GM19351 (cell line): ENCODE data around the gene CSNK1G3.
A peak's percentile ranks its signal among the peaks of the same experiment; 100 is the strongest.

ENCODE experiments used
- ATAC-seq: cut with Tn5 transposase; IDR thresholded peaks from one replicate; pipeline ENCODE4 v1.9.1; 2021; ENCODE audit warnings: mild to moderate bottlenecking, moderate library complexity; ENCODE audit not compliant: unreplicated experiment

CSNK1G3 gene

DNA sequence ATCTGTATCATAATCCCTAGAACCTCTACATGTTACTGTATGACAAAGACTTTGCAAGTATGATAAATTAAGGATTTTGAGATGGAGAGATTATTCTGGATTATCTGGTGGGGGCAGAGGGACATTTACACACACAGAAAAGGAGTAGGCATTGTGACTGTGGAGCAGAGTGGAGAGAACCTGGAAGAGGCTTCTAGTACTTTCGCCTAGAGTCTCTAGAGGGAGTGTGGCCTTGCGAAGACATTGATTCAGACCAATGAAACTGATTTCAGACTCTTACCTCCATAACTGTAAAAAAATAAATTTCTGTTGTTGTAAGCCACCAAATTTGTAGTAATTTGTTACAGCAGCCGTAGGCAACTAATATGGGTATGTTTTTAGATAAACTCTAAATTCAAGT is 45.9 kb downstream of the CSNK1G3 start:
- ATAC-seq, result no peak

DNA sequence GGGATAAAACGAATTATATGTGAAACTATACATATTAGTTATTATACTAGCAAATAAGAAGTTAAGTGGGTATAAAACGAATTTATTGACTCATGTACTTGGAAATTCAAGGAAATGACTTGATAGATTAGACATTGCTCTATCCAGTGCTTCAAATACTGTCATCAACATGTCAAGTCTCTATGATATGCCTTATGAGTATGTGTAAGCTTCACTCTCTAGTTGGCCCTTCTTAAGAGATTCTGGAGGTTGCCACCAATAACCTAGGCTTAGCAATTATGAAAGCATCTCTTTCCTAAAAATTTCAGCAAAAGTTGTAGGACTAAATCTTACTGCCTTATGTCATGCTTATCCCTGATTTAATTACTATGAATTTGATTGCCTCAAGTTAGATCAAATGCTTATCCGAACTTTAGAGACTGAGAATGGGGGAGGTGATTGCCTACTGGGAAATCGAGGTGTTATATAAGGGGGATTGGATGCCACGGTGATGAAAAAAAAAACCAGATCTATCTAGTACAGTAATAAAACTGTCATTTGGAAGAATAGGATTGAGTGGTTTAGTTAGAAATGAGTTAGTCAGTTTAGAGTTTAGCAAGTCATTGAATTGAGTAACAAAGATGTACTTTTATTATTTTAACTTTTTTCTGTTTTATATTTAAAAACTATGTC is 46.9 kb downstream of the CSNK1G3 start:
- ATAC-seq, result no peak

DNA sequence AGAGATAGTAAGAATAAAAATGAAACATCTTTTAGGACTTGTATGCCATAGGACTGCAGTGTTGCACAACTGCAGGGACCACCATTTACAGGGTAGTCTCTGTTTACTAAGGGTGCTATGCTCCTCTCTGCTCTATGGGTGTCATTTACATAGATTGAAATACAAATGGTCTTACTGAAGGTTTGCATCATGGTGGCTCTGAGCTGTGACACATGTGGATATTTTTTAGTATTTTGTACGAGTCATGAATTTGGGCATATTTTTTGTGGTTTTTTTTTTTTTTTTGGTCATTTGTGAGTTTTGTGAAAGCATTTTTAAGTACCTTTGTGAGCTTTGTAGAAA is 47.4 kb downstream of the CSNK1G3 start:
- ATAC-seq, result no peak

DNA sequence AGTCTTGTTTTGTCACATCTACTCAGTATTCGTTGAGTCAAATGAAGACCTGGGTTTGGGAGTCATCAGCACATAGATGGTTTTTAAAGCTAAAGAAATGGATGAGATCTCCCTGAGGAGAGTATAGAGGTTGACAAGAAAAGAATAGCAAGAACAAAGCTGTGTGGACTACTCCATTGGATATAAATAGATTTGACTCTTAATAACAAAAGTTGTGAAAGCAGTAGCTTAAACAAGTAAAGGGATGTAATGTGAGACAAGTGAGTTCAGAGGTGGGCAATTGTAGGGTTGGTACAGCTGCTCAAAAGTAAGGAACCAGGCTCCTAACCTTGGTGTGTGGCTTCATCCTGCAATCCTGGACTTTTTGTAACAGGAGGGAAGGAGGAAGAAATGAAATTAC is 49.3 kb downstream of the CSNK1G3 start:
- no peak for ATAC-seq

DNA sequence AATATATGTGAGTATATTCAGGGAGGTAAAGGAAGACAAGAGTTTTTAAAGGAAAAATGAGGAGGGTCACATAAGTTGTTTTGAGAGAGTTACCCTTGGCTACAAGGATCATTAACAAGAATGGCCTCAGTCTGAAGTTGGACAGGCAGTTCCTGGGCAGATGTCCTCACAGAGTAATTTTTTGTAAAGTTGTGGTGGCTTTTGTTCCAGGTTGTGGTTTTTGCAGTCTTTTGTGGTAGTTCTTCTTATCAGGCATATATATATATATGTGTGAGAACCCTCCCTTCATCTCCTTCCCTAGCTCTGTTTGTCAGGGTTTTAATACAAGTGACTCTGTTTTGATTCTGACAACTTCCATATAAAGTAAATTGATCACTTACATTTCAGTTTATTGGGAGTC is 60.0 kb downstream of the CSNK1G3 start:
- peak; percentile 63 for ATAC-seq

DNA sequence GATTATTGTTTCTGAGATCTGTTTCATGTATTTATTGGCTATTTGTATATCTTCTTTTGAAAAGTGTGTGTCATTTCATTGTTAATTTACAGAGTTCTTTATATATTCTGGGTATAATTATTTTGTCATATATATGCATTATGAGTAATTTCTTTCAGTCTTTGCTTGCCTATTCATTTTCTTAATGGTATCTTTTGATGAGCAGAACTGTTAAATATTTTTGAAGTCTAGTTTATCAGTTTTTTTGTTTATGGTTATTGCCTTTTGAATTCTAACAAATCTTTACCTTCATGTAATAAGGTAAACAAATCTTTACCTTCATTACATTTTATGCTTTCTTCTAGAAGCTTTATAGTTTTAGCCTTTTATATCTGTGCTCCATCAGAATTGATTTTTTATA is 66.4 kb downstream of the CSNK1G3 start:
- no peak for ATAC-seq

DNA sequence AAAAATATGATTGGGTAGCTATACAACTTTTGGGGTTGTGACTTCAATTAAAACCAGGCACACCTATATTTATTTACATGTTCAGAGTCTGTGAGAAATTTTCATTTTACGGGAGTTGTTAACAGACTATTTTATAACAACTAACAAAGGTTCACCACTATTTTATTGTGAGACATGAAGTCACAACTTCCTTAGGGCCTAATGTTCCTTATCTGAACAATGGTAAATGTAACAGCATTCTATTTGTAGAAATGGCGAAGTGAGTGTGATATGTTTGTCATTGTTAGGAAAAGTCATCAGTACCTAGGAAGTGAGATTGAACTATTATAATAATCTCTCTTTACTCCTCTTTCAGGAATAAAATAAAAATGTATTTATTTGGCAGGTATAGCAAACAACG is 67.4 kb downstream of the CSNK1G3 start:
- no peak for ATAC-seq

GRCh38 chr5:123582550-123583285 is 70.7 kb downstream of the CSNK1G3 start:
- ATAC-seq, result no peak

DNA sequence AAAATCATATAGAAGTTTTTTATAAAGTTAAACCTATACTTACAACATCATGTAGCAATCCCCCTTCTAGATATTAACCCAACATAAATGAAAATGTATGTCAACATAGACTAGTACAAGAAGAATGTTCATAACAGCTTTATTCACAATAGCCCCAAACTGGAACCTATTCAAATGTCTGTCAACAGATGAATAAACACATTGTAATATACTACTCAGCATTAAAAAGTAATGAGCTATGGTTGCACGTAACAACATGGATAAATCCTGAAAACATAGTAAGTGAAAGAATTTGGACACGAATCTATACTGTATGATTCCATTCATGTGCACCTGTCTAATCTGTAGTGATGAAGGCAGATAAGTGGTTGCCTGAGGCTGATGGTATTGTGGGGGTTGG is 73.9 kb downstream of the CSNK1G3 start:
- no peak for ATAC-seq

GRCh38 chr5:123594434-123594833 is 82.5 kb downstream of the CSNK1G3 start:
- ATAC-seq, result no peak

- no peak for ATAC-seq
Measured at GRCh38 chr5:123597018-123597417, 85.0 kb downstream of the CSNK1G3 start.

DNA sequence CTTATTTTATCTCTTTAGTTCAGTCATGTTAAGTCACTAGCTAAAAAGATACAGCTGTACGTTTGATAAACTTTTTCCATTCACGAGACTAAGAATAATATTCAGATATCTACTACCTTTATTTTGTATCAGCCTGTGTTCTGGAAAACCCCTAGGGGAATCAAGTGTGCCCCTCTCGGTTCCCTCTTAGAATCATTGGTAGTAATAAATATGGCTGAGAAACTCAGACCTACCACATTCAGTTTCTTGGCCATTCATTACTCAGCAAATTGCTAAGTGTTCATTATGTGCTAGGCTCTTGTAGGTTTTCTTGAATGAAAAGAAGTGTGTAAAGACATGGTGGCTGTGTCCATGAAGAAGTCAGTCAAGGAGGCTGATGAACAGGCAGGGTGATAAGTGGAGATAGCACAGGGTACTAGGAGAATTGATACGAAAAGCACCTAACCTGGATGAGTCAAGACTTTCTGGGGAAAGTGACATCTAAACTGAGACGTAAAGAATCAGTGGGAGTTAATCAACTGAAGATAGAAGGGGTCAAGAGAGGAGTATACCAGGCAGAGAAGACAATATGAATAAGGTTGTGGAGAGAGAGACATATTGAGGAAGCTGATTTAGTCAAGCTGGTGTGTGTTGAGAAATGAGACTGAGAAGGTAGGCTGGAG is 86.2 kb downstream of the CSNK1G3 start:
- peak; percentile 52 for ATAC-seq

DNA sequence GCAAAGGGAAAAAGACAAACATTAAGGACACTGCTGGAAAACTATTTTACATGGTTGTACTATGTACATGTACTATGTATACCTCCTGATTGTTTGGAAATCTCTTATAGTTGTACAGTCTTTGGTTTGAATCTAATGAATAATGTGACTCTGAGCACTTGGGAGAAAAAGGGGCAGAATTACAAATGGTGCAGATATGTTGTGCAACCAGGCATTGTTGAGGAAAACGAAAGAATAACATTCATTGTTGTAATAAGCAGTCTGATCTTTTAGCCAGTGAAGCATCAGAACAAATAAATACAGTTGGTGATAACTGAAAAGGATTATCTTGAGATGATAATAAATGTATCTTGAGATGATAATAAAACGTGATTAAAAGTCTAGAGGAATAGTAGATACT is 87.2 kb downstream of the CSNK1G3 start:
- ATAC-seq, result no peak

- no peak for ATAC-seq
Measured at GRCh38 chr5:123601610-123602009, 89.6 kb downstream of the CSNK1G3 start.

- peak; percentile 78 for ATAC-seq
Measured at GRCh38 chr5:123605822-123606221, 93.8 kb downstream of the CSNK1G3 start.

DNA sequence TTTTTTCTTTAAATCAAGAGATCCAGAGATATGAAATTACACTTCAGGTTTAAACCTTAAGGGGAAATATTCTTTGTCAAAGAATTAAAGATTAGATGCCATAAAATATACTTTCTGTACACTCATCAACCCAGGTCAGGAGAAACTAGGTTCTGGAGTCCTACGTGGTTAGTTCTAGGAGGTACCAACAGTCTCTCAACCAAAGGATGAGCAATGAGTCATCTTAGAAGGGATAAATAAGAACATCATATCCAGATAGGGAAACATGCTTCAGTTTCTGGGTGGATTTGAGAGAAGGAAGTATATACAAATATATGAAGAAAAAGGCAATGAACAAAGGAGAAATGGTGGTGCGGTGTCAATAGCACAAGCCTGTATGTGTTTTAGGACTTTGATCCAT is 98.2 kb downstream of the CSNK1G3 start:
- ATAC-seq, result no peak

DNA sequence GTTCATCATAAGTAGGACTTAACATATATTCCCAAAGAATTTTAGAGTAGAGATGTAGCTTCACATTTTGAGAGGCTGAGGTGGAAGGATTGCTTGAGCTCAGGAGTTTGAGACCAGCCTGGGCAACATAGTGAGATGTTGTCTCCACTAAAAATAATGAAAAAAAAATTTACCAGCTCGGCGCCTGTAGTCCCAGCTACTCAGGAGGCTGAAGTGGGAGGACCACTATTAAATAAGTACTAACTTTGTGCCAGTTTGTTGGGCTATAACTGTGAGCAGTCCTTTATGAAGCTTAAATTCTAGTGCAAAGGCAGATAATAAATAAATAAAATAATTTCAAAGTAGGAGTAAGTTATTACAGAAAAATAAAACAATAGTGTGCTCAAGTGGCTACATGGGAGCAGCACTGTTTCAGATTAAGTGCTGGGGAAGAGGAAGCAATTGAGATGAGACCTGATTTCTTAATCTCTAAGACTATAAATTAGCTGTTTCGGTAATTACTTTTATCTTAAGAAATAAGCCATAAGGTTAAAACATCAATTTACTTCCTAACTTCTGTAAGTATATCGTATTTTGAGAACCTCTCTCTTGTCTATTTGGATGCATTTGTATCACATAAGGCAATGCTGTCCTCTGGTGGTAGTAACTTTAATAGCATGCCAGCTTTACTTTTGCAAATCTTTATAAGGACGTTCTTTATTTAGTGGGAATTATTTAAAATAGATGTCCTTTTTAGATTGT is 98.9 kb downstream of the CSNK1G3 start:
- ATAC-seq, result peak; percentile 71

- ATAC-seq, result no peak
Measured at GRCh38 chr5:123611406-123611709, 99.4 kb downstream of the CSNK1G3 start.

DNA sequence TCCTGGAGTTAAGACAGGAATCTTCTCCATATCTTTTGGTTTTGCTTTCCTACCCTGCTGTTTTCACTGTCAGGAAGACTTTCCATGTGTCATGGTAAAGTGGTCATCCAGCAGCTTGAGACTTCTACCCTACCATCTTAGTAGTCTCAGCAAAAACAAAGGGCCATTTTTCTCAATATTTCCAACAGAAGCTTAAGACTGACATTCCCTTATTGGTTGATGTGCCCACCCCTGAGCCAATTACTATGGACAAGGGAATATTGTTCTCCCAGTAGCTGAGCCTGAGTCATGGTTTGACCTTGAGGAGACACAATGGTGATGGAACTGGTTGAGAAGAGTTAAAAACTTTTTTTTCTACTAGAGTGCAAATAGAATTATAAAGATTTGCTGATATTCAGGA is 105.6 kb downstream of the CSNK1G3 start:
- ATAC-seq, result no peak

GRCh38 chr5:123626051-123626450 is 114.1 kb downstream of the CSNK1G3 start:
- ATAC-seq, result no peak

- ATAC-seq, result no peak
Measured at GRCh38 chr5:123628860-123629544, 117.0 kb downstream of the CSNK1G3 start.
